ENCODE data around the gene POLDIP3. TPM values are rescaled to one million over a fixed set of nuclear protein-coding genes. Genes with fewer than 3 reads are reported as not detected.

Gene POLDIP3
- total RNA-seq, 2 donors from 2014 or later: 20.2 to 29.5 TPM

DNA sequence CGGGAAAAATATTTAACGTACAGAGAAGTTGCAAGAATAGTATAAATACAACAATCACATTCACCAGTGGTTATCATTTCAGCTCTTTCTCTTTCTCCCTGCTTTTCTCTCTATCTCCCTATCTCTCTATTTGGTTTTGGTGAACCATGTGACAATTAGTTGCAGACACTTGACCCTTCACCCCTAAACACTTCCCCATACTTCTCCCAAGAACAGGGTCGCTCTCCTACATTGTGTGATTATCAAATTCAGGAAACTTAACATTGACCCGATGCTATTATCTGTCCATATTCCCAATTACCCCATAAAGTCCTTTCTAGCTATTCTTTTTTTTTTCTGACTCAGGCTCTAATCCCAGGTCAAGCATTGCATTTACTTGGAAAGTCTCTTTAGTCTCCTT lies 39.3 kb upstream of the POLDIP3 start:
- no peak overlapping the region for H3K4me3 ChIP-seq
- no peaks in the 10 kb centered on the region for H3K27me3 ChIP-seq
- H3K4me1 ChIP-seq: peaks cover 0 to 5% of the 10 kb centered on the region in 2 donors
- no peak overlapping the region for H3K27ac ChIP-seq
- H3K9me3 ChIP-seq: no peaks in the 10 kb centered on the region
- DNase-seq (ENCODE audit: low spot score): no peak
- no peaks in the 10 kb centered on the region for H3K36me3 ChIP-seq
- TF ChIP-seq, protein P1, sequence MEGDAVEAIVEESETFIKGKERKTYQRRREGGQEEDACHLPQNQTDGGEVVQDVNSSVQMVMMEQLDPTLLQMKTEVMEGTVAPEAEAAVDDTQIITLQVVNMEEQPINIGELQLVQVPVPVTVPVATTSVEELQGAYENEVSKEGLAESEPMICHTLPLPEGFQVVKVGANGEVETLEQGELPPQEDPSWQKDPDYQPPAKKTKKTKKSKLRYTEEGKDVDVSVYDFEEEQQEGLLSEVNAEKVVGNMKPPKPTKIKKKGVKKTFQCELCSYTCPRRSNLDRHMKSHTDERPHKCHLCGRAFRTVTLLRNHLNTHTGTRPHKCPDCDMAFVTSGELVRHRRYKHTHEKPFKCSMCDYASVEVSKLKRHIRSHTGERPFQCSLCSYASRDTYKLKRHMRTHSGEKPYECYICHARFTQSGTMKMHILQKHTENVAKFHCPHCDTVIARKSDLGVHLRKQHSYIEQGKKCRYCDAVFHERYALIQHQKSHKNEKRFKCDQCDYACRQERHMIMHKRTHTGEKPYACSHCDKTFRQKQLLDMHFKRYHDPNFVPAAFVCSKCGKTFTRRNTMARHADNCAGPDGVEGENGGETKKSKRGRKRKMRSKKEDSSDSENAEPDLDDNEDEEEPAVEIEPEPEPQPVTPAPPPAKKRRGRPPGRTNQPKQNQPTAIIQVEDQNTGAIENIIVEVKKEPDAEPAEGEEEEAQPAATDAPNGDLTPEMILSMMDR (IDR thresholded peaks at IDR 0.05): no peak

DNA sequence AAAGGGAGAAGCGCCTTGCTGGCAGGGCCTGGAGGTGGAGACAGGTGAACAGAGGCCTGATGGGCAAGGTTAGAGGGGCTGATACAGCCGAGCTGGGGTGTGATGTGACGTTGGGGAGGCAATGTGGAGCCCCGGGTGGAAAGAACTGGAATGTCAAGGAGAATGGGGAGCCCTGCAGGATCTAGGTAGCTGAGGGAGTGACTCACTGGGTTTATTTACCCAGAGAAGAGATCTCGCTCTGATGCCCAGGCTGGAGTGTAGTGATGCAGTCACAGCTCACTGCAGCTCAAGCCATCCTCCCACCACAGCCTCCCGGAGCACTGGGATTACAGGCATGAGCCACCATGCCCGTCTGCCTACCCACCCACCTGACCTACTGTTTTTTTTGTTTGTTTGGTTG lies 36.5 kb upstream of the POLDIP3 start:
- no peaks in the 10 kb centered on the region for H3K27me3 ChIP-seq
- no peak overlapping the region for H3K4me3 ChIP-seq
- peaks cover 0 to 30% of the 10 kb centered on the region in 2 donors for H3K4me1 ChIP-seq
- no peak for DNase-seq (ENCODE audit: low spot score)
- TF ChIP-seq, protein P1 (IDR thresholded peaks at IDR 0.05): no peak
- no peaks in the 10 kb centered on the region for H3K36me3 ChIP-seq
- no peak overlapping the region for H3K27ac ChIP-seq
- no peaks in the 10 kb centered on the region for H3K9me3 ChIP-seq

DNA sequence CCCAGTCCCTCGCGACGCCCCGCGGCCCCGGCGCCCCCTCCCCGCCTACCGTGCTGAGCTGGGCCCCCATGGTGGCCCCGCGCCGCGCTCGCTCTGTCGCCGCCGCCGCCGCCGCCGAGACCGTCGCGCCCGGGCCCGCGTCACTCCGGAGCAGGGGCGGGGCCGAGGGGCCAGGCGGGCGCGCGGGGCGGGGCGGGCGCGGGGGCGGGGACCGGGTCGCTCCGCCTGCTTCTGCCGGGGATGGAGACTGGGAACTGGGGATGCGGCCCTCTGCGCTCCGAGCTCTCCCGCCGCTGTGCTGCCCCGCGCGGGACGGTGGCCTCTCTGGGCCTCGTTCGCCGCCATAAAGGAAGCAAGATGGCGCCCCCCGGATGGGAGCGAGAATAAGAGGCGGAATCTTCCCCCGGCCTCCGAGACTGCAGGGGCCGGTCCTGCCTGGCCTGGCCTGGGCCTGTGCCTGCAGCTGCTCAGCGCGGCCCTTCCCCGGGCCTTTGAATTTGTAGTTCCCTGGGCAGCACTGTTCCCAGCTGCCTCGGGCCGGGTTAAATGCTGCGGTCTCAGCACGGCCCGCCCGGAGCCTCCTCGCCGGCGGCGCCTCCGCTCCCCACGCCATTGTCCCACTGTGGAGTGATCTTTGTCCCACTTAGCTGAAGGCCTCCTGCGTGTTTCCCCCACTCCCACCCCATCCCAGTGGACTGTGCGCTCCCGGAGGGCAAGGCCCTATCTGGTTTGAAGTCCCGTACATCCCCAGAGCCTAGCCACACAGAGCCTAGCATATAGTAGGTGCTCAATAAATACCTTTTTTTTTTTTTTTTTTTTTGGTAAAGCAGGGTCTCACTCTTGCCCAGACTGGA lies 34.8 kb upstream of the POLDIP3 start, which contains the start of gene CYB5R3:
CYB5R3 (minus strand) TSS at position 147 of the 854 bp plus-strand sequence; CDS start at position 70, 77 bp downstream.
- Histone ChIP-seq H3K36me3 (no peaks in the 10 kb centered on the region), H3K27me3 (no peaks in the 10 kb centered on the region), H3K27ac (peak within 1 kb of the TSS; percentile 96 to 99), H3K4me3 (peak within 1 kb of the TSS; percentile 96 to 99), H3K4me1 (peaks cover 0 to 47% of the 10 kb centered on the region in 2 donors), H3K9me3 (no peaks in the 10 kb centered on the region)
- TF ChIP-seq, protein P1 (IDR thresholded peaks at IDR 0.05): peak in 1 of 2 donors; percentile 40
- peak; percentile 80 for DNase-seq (ENCODE audit: low spot score)

DNA sequence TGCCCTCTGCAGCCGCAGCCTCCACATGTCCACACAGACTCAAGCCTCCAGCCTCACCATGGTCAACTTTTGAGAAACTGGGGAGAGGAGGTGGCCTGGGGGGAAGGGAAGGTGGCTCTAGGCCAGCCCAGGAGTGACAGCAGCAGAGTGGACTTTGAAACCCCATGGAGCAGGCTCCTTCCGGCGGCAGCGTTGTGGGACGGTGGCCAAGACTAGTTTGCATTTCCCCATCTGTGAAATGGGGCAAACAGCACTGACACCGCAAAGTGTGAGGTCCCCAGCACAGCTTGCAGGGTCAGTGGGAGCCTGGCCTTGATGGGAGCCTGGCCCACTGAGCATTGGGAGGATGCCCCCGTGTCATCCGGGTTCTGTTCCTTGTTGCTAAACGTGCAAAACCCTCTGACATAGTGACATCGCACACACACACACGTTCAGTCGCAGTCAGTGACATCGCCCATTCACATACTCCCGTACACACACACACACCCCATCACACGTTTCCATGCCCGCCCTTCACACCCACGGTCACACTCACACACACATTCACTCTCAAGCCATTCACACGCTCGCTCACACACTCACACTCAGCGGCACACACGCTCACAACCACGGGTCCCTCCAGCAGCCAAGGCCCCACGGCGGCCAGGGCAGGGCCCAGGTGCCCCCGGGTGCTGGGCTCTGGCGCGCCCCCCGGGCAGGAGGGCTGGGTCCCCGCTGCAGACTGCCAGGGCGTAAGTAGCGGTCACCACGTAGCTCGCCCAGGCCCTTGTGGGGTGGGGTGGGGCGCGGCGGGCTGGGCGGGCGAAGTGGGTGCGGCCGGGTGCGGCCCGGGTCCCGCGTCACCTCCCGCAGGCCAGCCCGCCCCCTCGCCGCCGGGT lies 33.9 kb upstream of the POLDIP3 start:
- TF ChIP-seq, protein P1 (IDR thresholded peaks at IDR 0.05): no peak
- no peaks in the 10 kb centered on the region for H3K36me3 ChIP-seq
- peaks cover 0 to 56% of the 10 kb centered on the region in 2 donors for H3K4me1 ChIP-seq
- DNase-seq (ENCODE audit: low spot score): no peak
- no peaks in the 10 kb centered on the region for H3K27me3 ChIP-seq
- H3K4me3 ChIP-seq: peak overlapping the region; percentile 96 to 99
- H3K9me3 ChIP-seq: no peaks in the 10 kb centered on the region
- H3K27ac ChIP-seq: peak overlapping the region; percentile 96 to 99

DNA sequence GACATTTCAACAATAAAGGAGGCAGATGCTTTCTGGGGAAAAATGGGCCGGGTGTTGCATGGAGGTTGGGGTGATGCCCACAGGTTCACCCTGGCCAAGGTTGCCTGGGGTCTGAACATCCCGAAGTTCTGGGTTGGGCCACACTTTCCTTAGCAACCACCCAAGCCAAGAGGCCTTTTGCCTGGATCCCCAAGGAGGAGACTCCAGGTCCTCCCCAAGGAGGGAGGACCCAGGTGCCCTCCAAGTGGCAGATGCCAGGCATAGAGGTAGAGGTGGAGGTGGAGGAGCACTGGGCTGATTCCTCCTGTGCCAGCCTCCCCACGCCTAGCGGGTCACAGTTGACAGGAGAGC lies 33.3 kb upstream of the POLDIP3 start:
- Histone ChIP-seq H3K27me3 (no peaks in the 10 kb centered on the region), H3K9me3 (no peaks in the 10 kb centered on the region), H3K27ac (peak overlapping the region; percentile 96 to 99), H3K4me3 (peak overlapping the region; percentile 96 to 99), H3K4me1 (peaks cover 0 to 62% of the 10 kb centered on the region in 2 donors), H3K36me3 (no peaks in the 10 kb centered on the region)
- DNase-seq (ENCODE audit: low spot score): no peak
- TF ChIP-seq, protein P1 (IDR thresholded peaks at IDR 0.05): no peak

All from right atrium auricular region (tissue), 2 donors.